AG04449 (cell line): ENCODE measurements around the gene OR6C6.

ENCODE experiments used
- CTCF ChIA-PET: fragments of 350-600 bp; formaldehyde crosslinking; extraction: SDS; loops from one replicate; lab custom pipeline; 2021; ENCODE audit warnings: antibody characterized with exemption; lab: Yijun Ruan, JAX
- POLR2A ChIA-PET: fragments of 400-600, 350-600 bp; formaldehyde crosslinking; extraction: SDS; loops from one replicate; lab custom pipeline; 2020; ENCODE audit warnings: antibody characterized with exemption, inconsistent platforms; lab: Yijun Ruan, JAX
- DNase-seq: peaks from one replicate; pipeline ENCODE4 v3.0.0-alpha.2; 2010; ENCODE audit warnings: low read depth, low spot score
- H3K4me3 ChIP-seq: 2 replicates; pipeline ENCODE4 v1.5.1; 2011; ENCODE audit warnings: low read depth, mild to moderate bottlenecking, control low read depth, low read length
- TF ChIP-seq, protein P1 (sequence below): IDR thresholded peaks from one replicate; pipeline ENCODE4 v1.5.1; 2011; ENCODE audit warnings: mild to moderate bottlenecking, moderate library complexity, low read length, control low read depth, inconsistent platforms; ENCODE audit not compliant: insufficient read depth; ENCODE audit errors: missing control alignments

The OR6C6 gene

DNA sequence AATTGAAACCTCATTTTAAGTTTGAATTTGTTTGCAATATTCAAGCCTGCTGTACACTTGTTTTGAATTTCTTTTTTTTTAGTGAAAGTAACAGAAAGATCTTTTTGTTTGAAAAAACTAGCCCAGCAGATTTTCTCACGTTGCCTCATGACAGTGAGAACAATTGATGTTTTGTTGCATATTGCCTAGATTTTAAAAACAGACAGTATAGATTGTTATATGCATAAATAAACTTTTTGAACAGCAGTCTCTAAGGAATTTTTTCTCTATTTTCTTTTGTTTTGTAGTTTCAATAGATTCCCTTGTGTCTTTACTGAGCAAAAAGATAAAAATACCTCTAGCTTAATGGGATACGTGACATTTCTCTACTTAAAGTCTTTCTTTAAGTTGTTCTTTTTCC is 15.4 kb downstream of the OR6C6 start:
- POLR2A ChIA-PET: no interaction called here
- DNase-seq: no peak
- H3K4me3 ChIP-seq: no peak overlapping the region
- CTCF ChIA-PET: no interaction called here
- TF ChIP-seq, protein P1, sequence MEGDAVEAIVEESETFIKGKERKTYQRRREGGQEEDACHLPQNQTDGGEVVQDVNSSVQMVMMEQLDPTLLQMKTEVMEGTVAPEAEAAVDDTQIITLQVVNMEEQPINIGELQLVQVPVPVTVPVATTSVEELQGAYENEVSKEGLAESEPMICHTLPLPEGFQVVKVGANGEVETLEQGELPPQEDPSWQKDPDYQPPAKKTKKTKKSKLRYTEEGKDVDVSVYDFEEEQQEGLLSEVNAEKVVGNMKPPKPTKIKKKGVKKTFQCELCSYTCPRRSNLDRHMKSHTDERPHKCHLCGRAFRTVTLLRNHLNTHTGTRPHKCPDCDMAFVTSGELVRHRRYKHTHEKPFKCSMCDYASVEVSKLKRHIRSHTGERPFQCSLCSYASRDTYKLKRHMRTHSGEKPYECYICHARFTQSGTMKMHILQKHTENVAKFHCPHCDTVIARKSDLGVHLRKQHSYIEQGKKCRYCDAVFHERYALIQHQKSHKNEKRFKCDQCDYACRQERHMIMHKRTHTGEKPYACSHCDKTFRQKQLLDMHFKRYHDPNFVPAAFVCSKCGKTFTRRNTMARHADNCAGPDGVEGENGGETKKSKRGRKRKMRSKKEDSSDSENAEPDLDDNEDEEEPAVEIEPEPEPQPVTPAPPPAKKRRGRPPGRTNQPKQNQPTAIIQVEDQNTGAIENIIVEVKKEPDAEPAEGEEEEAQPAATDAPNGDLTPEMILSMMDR: no peak

DNA sequence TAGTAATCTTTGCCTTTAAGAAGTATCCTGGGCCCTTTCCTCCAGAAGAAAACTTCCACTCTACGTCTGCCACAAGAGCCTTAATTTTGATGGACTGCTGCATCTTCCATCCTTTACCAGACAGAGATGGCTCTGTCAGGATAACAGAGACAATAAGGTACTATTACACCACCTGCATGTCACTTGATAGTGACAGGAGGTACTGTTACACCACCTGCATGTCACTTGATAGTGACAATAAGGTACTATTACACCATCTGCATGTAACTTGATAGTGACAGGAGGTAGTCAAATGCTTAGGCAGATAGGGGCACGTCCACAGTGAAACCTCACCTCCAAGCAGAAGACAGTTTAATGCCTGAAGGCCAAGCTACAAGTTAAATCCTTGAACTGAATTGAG is 38.1 kb downstream of the OR6C6 start:
- DNase-seq: no peak
- ChIA-PET POLR2A (no interaction called here), CTCF (no interaction called here)
- TF ChIP-seq, protein P1: no peak
- H3K4me3 ChIP-seq: no peak overlapping the region

DNA sequence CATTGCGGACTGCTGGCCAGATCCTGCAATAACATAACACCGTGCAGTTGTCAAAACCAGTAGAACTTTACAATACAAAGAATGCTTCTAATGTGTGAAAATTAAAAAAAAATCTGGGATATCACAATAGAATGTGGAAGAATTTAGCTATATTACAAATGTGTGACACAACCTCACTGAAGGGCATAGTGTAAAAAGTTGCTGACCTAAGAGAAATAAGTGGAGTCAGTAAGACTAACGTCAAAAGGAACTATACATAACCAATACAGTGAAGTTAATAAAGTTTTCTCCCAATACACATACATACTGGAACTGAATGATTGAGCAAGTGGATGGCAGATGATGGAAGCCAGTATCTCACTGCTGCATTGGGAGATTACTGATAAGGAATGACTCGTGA is 39.5 kb downstream of the OR6C6 start:
- ChIA-PET CTCF (no interaction called here), POLR2A (no interaction called here)

DNA sequence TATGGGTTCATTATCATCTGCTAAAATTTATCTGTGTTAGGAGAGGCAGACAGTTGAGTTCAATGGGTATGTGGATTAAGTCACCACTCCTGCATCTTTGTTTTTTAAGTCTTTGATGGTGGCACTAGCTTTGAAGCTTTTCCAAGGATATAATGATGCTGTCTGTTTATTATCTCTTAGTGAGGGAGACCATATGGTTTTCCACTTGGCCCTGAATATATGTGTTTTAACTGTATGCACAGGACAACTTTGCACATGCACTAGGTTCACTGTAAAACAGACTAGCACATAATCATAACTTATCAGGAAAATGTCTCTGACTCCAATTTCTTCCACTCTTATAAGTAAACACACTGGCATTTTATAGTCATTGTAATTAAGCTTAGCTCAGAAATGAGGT is 43.1 kb downstream of the OR6C6 start:
- TF ChIP-seq, protein P1: no peak
- no peak for DNase-seq
- H3K4me3 ChIP-seq: no peak overlapping the region
- ChIA-PET CTCF (no interaction called here), POLR2A (no interaction called here)

More for the DNA sequence above, 39.5 kb downstream of the OR6C6 start:
- DNase-seq: no peak
- H3K4me3 ChIP-seq: no peak overlapping the region
- TF ChIP-seq, protein P1: no peak

DNA sequence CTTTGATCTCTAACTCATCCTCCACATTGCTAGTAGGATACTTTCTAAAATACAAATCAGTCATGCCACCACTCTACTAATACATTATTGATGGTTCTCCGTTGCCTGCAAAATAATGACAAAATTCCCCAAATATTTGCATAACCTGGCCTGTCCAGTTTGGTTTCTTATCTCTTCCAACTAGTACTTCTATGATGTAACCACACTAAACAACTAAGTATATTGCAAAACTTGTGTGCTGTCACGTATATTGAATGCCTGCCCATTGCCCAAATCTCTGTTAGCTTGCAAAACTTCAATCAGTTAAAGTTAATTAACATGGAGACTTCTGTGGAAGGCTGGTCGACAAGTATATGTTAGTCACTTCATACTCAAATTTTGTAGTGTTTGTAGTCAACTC is 45.4 kb downstream of the OR6C6 start:
- TF ChIP-seq, protein P1: no peak
- ChIA-PET POLR2A (no interaction called here), CTCF (no interaction called here)
- DNase-seq: no peak
- H3K4me3 ChIP-seq: no peak overlapping the region

DNA sequence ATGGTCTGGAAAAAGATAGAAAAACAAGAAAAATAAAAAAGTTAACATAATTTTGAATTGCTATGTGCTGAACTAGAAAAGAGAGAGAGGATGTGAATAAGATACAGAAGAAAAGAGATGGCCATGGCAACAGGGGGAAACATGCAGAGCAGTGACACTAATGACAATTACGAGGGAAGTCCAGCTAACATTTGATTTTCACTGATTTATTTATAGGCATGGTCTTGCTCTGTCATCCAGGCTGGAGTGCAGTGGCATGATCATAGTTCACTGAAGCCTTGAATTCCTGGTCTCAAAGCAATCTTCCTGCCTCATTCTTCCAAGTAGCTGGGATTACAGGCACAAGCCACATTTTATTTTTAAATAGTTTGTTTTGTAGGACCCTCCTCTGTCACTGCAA is 50.2 kb downstream of the OR6C6 start:
- ChIA-PET CTCF (no interaction called here), POLR2A (no interaction called here)
- DNase-seq: no peak
- no peak overlapping the region for H3K4me3 ChIP-seq
- TF ChIP-seq, protein P1: no peak
